ENCODE data around the gene EME2.

Gene EME2

DNA sequence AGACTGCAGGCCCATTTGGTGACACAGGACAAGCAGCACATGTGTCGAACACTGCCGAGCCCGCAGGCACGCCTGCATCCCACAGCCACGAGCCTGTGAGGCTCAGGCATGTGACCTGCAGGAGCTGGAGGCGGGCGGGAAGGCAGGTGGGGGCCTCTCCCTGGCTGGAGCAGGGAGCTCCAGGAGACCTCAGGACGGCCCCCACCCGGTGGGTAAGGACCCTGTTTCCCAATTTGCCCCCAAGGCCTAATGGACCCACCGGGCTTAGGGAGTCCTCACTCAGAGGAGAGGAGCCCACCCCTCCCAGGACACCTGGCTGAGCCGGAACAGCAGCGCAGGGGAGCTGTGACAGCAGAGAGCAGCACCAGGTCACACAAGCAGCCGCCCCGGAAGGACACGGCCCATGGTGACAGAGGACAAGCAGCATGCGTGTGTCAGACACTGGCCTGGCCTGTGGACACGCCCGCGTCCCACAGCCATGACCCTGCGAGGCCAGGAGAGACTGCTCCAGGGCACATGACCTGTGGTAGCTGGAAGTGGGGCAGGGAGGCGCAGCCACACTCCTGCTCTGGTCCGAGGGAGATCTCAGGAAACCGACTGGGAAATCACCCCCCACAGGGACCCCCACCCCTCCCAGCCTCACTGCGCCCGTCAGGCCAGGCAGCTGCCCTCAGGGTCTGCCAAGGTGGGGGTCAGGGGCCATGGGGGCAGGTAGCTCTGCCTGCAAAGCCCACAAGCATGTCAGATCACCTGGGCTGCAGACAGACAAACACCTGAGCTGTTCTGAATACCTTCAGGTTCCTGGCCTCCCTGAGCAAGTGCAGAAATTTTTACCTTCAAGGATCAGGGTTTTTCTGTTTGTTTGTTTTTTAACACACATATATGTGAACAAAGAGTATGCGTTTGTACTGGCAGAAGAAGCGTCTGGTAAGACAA is 7.4 kb downstream of the EME2 start:
- no peak for DNase-seq

DNA sequence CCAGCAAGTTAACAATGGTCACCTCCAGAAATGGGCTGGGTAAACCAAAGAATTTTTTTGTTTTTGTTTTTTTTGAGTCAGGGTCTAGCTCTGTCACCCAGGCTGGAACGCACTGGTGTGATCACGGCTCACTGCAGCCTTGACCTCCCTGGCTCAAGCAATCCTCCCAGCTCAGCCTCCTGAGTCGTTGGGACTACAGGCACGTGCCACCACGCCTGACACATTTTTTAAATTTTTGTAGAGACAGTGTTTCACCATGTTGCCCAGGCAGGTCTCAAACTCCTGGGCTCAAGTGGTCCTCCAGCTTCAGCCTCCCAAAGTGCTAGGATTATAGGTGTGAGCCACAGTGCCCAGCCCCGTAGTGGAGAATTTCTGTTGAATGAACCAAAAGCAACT is 8.1 kb downstream of the EME2 start:
- no peak for DNase-seq

DNA sequence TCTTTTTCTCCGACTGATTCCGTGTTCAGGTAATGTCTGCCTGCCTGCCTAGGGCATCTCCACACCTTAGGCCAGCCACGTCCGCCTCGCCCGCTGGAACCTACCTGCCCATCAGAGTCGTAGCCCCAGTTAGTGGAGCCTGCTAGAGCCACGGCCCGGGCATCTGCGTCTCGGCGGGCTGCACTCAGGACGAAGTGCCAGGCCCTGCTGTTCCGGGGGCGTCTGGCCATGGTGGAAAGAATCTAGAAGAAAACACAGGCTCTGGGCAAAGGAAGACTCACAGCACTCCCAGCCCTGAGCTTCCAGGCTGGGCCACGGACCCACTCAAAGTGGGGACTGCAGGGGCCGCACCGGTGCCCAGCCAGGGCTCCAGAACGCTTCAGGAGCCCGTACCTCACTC is 8.6 kb downstream of the EME2 start:
- no peak for DNase-seq

DNA sequence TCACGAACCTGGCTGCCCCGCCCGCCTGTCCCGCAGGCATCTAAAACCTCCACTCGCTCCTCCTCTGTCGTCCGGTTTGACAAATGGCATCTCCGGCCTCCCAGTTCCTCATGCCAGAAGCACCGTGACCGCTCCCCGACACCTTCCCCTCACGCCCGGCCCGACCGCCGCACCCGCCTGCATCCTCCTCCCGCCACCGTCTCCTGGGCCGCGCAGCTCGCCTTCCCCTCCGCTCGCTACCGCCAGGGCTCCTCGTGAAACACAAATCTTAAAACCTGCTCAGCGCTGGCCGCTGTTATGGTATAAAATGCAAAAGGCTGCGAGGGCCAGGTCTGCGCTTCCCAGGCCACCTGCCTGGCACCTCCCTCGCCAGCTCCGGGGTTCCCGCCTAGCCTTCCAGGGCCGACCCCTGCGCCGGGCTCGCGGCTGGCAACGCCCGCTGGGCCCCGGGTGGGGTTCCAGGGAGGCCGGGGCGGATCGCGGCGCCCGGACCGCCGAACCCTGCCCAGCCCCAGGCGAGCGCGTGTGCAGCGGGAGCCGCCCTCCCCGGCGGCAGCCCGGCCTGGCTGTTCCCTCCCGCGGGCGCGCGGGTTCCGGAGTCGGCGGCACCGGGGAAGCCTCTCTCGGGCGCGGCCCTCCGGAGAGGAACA is 9.3 kb downstream of the EME2 start:
- DNase-seq = no peak

DNA sequence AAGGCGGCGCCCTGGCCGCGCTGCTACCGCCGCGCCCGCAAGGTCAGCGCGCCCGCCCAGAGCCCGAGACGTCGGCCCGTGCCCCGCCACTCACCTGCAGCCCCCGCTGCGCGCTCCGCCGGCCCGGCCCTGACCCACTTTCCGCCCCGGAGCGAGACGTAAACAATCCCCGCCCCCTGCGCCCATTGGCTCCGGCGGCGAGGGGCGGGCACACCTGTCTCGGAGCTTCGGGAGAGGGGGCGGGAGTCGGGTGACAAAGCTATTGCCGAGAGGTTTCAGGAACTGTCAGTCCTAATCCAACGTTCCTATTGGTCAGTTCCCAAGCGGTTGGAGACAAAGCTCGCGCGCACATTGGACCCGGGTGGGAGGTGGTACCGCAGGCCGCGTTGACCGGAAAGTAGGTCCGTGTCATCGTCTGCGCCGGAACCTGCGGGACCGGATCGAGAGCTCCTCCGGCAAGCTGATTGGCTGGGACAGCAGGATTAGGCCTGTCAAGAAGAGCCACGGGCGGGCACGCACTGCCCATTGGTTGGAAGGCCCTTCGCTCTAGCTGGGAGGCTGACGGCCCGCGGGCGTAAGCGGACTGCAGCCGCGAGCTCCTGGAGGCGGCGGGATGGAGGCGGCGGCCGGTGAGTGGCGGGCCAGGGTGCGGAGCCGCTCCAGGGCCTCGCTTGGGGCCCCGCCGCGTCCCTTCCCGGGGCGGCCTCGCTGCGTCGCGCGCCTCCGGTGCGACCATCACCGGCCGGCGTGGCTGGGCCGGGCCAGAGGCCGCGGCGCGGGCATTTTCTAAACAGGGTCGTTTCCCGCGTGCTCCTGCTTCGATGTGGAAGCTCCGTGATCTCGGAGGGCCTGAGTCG is 10.0 kb downstream of the EME2 start, which contains the start of the genes NUBP2 and SPSB3:
Gene NUBP2 (plus strand): TSS at position 553 of the 857 bp plus-strand sequence. CDS start 61 bp downstream, at position 614.
Gene SPSB3 (minus strand): TSS at position 164 of the 857 bp plus-strand sequence. CDS start 1,088 bp downstream, outside the sequence.
- DNase-seq = peak; percentile 98

DNA sequence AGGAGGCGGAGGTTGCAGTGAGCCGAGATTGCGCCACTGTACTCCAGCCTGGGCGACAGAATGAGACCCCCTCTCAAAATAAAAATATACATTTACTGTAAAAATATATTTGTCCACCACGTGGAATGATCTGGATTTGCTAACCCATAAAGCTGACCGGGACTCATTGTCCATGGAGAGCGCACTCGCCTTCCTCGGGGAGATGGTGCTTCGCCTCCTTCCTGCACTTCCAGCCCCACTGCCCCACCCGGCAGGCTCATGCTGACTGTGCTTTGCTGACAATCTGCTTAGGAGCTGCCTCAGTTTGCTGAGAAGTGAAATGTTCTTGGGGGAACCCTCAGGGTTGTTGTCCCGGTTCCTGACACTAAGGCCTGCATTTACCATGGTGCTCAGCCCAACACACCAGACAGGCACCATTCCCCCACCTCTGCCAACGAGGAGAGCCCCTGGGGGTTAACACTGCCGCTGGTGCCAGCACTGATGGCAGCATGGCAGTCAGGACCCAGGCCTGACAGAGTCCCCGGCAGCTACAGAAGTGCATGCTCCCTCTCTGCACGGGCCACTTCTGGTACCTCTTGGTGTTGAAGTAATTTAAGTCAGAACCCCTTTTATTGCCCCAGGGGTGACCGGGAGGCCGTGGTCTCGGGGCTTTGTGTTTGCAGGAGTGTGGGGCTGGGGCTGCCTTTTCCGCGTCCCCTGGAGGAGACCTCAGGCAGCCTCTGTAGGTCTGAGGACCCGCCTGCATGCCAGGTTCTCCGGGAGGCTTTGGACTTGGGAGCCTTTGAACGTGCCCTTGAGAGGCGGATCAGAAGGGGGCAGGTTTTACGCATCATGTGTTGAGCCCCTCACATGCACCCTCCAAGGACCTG is 12.6 kb downstream of the EME2 start:
- no peak for DNase-seq

GRCh38 chr16:1785846-1786170 is 13.2 kb downstream of the EME2 start:
- no peak for DNase-seq

GRCh38 chr16:1786242-1787055 is 13.8 kb downstream of the EME2 start:
- DNase-seq = no peak

DNA sequence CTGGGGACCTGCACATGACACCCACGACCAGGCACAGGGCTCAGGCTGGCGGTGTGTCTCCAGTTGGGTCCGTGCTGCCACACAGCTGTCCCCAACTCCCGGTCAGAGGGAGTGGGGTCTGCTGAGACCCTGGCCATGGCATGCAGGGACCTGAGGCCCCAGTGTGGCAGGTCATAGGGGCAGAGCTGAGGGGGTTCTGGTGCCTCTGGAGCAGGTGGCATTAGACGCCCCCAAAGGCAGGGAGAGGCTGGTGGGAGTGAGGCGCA is 14.4 kb downstream of the EME2 start:
- DNase-seq = no peak

DNA sequence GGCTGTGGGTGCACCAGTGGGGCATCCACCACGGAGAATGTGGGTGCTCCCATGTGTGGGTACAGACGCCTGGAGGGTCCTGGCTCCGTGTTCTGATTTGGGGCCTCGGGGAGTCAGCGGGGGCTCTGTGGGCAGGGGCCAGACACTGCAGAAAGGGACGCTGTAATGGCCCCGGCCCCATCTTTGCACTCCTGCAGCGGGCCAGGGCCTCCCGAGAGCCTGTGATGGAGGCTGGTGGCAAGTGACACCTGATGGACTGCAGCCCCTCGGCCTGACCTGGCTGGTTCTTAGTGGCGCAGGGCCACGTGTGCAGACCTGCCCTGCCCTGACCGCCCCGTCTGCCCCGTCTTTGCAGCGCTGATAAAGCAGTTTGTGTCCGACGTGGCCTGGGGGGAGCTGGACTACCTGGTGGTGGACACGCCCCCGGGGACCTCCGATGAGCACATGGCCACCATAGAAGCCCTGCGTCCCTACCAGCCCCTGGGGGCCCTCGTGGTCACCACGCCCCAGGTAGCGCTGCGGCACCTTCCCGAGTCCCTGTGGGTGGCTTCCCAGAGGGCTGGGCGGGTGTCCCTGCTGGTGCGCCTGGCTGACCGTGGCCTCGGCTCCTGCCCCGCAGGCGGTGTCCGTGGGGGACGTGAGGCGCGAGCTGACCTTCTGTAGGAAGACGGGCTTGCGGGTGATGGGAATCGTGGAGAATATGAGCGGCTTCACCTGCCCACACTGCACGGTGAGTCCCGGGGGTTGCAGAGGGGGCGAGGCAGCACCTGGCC is 14.9 kb downstream of the EME2 start:
- no peak for DNase-seq

GRCh38 chr16:1788095-1788707 is 15.6 kb downstream of the EME2 start:
- DNase-seq = no peak

DNA sequence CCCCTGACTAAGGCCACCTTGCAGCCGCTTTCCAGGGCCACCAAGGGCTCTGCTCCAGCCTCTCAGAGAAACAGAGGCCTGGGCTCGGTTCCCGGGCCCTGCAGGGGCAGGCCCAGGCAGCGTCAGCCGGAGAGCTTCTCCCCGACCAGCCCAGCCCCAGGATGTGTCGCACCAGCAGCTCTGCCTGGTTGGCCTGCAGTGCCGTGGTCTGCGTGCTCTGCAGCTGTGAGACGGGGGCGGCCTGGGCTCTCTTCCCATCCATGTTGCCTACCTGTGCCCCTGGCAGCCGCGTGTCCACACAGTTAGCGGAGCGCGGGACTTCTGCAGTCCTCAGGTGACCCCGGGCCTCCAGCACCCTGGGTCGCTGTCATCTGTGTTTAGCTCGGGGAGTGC is 16.1 kb downstream of the EME2 start:
- no peak for DNase-seq

DNA sequence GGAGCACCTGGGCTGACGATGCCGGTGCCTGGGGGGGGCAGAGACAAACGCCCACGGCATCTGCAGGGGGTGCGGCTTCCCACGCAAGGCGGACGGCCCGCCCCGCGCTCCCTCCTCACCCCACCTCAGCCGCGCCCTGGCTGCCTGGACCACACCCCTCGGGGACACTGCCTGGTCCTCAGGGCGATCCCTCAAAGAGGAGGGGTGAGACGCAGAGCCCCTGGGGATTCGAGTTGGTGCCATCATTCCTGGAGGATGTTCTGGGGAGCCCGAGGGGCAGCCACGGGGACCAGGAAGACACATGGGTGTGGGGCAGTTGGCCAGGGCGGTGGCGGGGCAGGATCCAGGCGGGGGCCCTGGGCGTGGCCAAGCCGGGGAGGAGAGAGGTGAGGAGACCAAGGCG is 17.0 kb downstream of the EME2 start:
- no peak for DNase-seq

DNA sequence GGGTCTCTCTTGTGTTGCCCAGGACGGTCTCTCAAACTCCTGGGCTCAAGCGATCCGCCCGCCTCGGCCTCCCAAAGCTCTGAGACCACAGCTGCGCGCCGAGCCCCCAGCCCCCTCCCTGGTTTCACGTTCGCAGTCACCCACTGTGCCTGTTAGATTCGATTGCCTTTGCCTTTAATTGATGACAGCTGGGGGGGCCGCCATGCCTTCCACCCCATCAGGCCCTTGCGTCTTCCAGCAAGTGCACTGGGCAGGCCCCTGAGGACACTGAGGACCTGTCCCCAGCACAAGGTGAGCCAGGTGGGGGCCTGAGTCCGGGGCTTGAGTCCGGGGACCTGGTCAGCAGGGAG is 17.6 kb downstream of the EME2 start:
- no peak for DNase-seq

DNA sequence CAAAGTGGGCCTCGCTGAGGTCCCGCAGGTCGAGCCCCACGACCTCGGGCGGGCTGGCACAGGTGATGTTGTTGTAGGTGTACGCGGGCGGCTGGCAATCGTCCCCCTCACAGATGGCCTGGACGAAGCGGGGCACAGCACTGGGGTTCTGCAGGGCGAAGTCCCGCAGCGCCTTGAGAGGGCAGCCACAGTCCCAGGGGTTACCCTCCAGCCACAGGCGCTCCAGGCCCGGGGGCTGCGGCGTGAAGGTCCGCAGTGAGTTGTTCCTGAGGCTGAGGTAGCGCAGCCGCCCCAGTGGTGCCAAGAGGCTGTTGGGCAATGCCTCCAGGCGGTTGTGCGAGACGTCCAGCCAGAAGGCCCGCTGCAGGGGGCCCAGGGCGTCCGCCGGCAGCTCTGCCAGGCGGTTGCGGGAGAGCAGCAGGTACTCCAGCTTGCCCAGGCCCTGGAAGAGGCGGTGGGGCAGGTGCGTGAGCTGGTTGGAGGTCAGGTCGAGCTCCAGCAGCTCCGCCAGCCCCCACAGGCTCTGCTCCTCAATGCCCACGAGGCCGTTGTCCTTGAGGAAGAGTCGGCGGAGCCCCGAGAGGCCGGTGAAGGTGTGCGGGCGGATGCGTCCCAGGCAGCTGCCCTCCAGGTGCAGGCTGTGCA is 18.1 kb downstream of the EME2 start:
- no peak for DNase-seq

DNA sequence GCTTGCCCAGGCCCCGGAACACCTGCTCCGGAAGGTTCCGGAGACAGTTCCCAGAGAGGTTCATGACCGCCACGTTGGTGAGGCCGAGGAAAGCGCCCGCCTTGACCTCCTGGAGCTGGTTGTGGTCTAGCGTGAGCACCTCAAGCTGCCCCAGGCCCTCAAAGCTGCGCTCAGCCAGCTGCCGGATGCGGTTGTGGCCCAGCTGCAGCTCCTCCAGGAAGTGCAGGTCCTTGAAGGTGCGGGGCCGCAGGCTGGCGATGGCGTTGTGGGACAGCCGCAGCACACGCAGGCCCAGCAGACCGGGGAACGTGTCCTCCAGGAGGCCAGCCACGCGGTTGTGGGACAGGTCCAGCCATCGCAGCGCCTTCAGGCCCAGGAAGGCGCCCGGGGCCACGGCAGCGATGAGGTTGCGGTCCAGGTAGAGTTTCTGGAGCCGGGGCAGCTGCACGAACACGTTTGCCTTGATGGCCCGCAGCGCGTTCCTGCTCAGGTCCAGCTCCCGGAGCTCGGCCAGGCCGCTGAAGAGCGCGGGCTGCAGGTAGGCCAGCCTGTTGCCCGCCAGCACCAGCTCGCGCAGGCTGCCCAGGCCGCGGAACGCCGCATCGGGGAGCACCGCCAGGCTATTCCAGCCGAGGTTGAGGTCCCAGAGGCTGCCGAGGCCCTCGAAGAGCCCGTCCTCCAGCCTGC is 18.8 kb downstream of the EME2 start:
- no peak for DNase-seq

- no peak for DNase-seq
Observed at GRCh38 chr16:1791943-1792812, 19.6 kb downstream of the EME2 start.

DNA sequence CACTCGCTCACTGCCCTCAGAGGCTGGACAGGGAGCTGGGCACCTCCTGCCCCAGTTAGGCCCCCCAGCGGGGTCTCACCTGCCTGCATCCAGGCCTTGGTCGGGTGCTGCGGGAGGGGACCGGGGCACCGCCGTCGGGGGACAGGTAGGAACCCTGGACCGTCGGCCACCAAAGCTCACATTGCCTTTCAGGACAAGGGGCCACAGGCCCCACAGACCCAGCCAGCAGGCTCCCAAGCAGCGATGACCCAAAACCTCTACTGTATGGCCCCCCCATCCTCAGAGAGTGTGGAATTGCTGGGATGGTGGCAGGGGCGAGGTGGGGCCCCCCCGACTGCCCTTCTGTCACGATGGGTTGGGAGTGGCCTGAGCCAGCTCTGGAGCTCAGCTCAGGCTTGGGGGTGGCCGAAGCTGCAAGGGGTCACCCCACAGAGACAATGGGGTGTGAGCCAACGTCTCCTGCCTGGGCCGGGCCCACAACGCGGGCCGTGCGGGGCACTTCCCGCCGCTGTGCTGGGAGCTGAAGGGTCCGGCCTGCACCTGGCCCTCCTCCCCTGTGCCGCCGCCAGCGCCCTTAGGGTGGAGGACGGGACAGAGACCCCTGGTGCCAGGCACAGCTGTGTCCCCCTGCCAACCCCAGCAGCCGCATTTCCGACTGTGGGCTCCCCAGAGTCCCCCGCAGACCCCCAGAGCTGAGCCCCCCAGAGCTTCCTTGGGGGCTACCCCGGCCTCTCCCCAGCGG is 20.4 kb downstream of the EME2 start:
- DNase-seq = no peak

All from NCI-H1417 treated with DMSO at 0.1 percent for 48 hours (cell line).